ENCODE measurements around the gene IL1RL1.

- no peak for TF ChIP-seq EZH2 (IDR thresholded peaks at IDR 0.05; ENCODE audit: borderline replicate concordance, low read length)
- no peak for TF ChIP-seq CTCF (IDR thresholded peaks at IDR 0.05; ENCODE audit: low read length)
Observed at GRCh38 chr2:102290594-102290993, 20.8 kb upstream of the IL1RL1 start.

Measured in OCI-LY1 (cell line).